HepG2 (cell line): ENCODE results near the gene CAMK2N2. TPM values are rescaled to one million over a fixed set of nuclear protein-coding genes. Genes with fewer than 3 reads are reported as not detected.

Experiments
- CREB1 ChIP-seq, 2 experiments: fragments of 450-650 bp in 1 of 2; IDR thresholded peaks; 2 replicates each; pipeline ENCODE4 v1.6.1; 2016 to 2017; ENCODE audit warnings: control low read depth in 1 of 2, mild to moderate bottlenecking in 1 of 2, missing compliant biosample characterization in 1 of 2, missing genetic modification characterization in 1 of 2
- DR1 ChIP-seq: sonication (generic); formaldehyde crosslinking; IDR thresholded peaks from 2 replicates; pipeline ENCODE4 v1.8.0; 2021; ENCODE audit warnings: mild to moderate bottlenecking, missing genetic modification reagents, inconsistent platforms
- FOXA3 ChIP-seq: IDR thresholded peaks from 2 replicates; pipeline ENCODE4 v1.6.1; 2016; ENCODE audit warnings: missing genetic modification reagents, missing compliant biosample characterization
- SAP130 ChIP-seq: IDR thresholded peaks from 2 replicates; pipeline ENCODE4 v1.6.1; 2016; ENCODE audit warnings: low read depth
- ZFP37 ChIP-seq: sonication (generic); formaldehyde crosslinking; IDR thresholded peaks from 2 replicates; pipeline ENCODE4 v1.4.0; 2020; ENCODE audit warnings: missing genetic modification reagents, borderline replicate concordance
- ZNF564 ChIP-seq: sonication (generic); formaldehyde crosslinking; IDR thresholded peaks from 2 replicates; pipeline ENCODE4 v1.8.1; 2023; ENCODE audit warnings: mild to moderate bottlenecking, missing genetic modification reagents
- polyA plus RNA-seq, 8 experiments: library from polyadenylated mRNA; depleted of rRNA in 3 of 8; stranded (reverse) in 7 of 8; unstranded in 1 of 8; fragments of >200 nt; fragmentation: Illumina TruSeq in 4 of 8; extraction: Trizol in 4 of 8; gene quantifications; 2 replicates each; pipeline versions ENCODE4 v1.2.1 to v1.2.3, GENCODE V29; 2011 to 2016; ENCODE audit warnings: low read depth in 4 of 8, missing spikeins in 1 of 8, mixed read lengths in 1 of 8; ENCODE audit not compliant: insufficient read depth in 1 of 8
- total RNA-seq, 5 experiments: library from RNA; depleted of rRNA; stranded (reverse); fragments of >200 nt; fragmentation: Illumina TruSeq; extraction: Trizol; gene quantifications; 2 replicates each; pipeline ENCODE4 v1.2.3, GENCODE V29; 2016; ENCODE audit warnings: low read depth in 1 of 5
- TF ChIP-seq, protein P1 (sequence below), 2 experiments: fragments of 450-650 bp in 1 of 2; sonication (generic) in 1 of 2; formaldehyde crosslinking in 1 of 2; IDR thresholded peaks; 2 replicates each; pipeline versions ENCODE4 v1.6.1 to v1.8.0; 2016 to 2022; ENCODE audit warnings: antibody characterized with exemption in 1 of 2, mild to moderate bottlenecking in 1 of 2, missing genetic modification reagents in 1 of 2
- TF ChIP-seq, protein P2 (sequence below): sonication (generic); formaldehyde crosslinking; conservative IDR thresholded peaks from 2 replicates; pipeline ENCODE4 v1.8.0; 2022; ENCODE audit warnings: missing genetic modification reagents
- TF ChIP-seq, protein P3 (sequence below): sonication (generic); formaldehyde crosslinking; IDR thresholded peaks from 2 replicates; pipeline ENCODE4 v1.5.0; 2020; ENCODE audit warnings: missing genetic modification reagents
- TF ChIP-seq, protein P4 (sequence below): sonication (generic); formaldehyde crosslinking; IDR thresholded peaks from 2 replicates; pipeline ENCODE4 v1.4.0; 2020; ENCODE audit warnings: missing genetic modification reagents, borderline replicate concordance

Gene CAMK2N2
- total and polyA plus RNA-seq, 2 of the 13 experiments (the other 11 are each of a cell fraction or from before 2014, with no cell fraction given): 0.12 to 0.27 TPM

DNA sequence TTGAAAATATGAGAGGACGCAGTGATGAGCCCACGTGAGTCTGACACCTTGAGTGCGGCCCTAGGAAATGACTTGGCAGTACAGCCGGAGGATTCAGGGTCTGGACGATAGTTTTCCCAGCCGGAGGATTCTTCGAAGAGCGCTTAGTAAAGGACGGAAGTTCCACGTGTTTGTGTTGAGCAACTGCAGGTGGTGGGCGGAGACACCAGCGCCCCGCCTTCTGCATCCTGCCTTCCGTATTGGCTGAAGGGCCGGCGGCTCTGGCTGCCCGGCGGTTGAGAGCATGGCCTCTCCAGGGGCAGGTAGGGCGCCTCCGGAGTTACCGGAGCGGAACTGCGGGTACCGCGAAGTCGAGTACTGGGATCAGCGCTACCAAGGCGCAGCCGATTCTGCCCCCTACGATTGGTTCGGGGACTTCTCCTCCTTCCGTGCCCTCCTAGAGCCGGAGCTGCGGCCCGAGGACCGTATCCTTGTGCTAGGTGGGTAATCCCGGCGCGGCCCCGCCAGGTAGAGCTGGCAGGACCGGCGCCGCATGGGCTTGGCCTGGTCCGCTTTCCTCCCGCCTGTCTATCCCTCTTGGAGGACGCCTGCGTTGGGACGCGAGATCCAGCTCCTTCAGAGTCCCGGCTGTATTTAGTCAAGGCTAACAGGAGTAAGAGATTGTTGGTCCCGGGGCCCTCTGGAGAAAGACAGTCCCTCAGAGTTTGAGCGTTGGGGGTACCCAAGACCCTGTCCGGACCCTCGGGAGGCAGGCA lies 11.8 kb downstream of the CAMK2N2 start, which contains the start of gene EEF1AKMT4 (continued):
- TF ChIP-seq, protein P1, sequence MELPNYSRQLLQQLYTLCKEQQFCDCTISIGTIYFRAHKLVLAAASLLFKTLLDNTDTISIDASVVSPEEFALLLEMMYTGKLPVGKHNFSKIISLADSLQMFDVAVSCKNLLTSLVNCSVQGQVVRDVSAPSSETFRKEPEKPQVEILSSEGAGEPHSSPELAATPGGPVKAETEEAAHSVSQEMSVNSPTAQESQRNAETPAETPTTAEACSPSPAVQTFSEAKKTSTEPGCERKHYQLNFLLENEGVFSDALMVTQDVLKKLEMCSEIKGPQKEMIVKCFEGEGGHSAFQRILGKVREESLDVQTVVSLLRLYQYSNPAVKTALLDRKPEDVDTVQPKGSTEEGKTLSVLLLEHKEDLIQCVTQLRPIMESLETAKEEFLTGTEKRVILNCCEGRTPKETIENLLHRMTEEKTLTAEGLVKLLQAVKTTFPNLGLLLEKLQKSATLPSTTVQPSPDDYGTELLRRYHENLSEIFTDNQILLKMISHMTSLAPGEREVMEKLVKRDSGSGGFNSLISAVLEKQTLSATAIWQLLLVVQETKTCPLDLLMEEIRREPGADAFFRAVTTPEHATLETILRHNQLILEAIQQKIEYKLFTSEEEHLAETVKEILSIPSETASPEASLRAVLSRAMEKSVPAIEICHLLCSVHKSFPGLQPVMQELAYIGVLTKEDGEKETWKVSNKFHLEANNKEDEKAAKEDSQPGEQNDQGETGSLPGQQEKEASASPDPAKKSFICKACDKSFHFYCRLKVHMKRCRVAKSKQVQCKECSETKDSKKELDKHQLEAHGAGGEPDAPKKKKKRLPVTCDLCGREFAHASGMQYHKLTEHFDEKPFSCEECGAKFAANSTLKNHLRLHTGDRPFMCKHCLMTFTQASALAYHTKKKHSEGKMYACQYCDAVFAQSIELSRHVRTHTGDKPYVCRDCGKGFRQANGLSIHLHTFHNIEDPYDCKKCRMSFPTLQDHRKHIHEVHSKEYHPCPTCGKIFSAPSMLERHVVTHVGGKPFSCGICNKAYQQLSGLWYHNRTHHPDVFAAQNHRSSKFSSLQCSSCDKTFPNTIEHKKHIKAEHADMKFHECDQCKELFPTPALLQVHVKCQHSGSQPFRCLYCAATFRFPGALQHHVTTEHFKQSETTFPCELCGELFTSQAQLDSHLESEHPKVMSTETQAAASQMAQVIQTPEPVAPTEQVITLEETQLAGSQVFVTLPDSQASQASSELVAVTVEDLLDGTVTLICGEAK (IDR thresholded peaks at IDR 0.05): peak; percentile 35; the same call in 1 of the 2 replicates
- TF ChIP-seq, protein P1 (CRISPR knock-in tag; IDR thresholded peaks at IDR 0.05): no peak; the same call in 1 of the 2 replicates
- TF ChIP-seq, protein P2, sequence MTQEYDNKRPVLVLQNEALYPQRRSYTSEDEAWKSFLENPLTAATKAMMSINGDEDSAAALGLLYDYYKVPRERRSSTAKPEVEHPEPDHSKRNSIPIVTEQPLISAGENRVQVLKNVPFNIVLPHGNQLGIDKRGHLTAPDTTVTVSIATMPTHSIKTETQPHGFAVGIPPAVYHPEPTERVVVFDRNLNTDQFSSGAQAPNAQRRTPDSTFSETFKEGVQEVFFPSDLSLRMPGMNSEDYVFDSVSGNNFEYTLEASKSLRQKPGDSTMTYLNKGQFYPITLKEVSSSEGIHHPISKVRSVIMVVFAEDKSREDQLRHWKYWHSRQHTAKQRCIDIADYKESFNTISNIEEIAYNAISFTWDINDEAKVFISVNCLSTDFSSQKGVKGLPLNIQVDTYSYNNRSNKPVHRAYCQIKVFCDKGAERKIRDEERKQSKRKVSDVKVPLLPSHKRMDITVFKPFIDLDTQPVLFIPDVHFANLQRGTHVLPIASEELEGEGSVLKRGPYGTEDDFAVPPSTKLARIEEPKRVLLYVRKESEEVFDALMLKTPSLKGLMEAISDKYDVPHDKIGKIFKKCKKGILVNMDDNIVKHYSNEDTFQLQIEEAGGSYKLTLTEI (CRISPR knock-in tag): no peak
- peak; percentile 30; the same call in 1 of the 2 replicates for TF ChIP-seq FOXA3 (CRISPR knock-in tag)
- TF ChIP-seq, protein P3, sequence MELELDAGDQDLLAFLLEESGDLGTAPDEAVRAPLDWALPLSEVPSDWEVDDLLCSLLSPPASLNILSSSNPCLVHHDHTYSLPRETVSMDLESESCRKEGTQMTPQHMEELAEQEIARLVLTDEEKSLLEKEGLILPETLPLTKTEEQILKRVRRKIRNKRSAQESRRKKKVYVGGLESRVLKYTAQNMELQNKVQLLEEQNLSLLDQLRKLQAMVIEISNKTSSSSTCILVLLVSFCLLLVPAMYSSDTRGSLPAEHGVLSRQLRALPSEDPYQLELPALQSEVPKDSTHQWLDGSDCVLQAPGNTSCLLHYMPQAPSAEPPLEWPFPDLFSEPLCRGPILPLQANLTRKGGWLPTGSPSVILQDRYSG (CRISPR knock-in tag): no peak
- no peak for TF ChIP-seq ZNF564
- TF ChIP-seq DR1 (CRISPR knock-in tag): peak; percentile 56; the same call in 1 of the 2 replicates
- 0 out of 2 replicates have a peak, but pooled peaks have one; percentile 58 for TF ChIP-seq ZFP37 (CRISPR knock-in tag)
- TF ChIP-seq SAP130 (CRISPR knock-in tag): peak; percentile 99
- TF ChIP-seq, protein P4, sequence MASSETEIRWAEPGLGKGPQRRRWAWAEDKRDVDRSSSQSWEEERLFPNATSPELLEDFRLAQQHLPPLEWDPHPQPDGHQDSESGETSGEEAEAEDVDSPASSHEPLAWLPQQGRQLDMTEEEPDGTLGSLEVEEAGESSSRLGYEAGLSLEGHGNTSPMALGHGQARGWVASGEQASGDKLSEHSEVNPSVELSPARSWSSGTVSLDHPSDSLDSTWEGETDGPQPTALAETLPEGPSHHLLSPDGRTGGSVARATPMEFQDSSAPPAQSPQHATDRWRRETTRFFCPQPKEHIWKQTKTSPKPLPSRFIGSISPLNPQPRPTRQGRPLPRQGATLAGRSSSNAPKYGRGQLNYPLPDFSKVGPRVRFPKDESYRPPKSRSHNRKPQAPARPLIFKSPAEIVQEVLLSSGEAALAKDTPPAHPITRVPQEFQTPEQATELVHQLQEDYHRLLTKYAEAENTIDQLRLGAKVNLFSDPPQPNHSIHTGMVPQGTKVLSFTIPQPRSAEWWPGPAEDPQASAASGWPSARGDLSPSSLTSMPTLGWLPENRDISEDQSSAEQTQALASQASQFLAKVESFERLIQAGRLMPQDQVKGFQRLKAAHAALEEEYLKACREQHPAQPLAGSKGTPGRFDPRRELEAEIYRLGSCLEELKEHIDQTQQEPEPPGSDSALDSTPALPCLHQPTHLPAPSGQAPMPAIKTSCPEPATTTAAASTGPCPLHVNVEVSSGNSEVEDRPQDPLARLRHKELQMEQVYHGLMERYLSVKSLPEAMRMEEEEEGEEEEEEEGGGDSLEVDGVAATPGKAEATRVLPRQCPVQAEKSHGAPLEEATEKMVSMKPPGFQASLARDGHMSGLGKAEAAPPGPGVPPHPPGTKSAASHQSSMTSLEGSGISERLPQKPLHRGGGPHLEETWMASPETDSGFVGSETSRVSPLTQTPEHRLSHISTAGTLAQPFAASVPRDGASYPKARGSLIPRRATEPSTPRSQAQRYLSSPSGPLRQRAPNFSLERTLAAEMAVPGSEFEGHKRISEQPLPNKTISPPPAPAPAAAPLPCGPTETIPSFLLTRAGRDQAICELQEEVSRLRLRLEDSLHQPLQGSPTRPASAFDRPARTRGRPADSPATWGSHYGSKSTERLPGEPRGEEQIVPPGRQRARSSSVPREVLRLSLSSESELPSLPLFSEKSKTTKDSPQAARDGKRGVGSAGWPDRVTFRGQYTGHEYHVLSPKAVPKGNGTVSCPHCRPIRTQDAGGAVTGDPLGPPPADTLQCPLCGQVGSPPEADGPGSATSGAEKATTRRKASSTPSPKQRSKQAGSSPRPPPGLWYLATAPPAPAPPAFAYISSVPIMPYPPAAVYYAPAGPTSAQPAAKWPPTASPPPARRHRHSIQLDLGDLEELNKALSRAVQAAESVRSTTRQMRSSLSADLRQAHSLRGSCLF (CRISPR knock-in tag): peak; percentile 48; the same call in 1 of the 2 replicates
- TF ChIP-seq CREB1 (IDR thresholded peaks at IDR 0.05): no peak
- peak; percentile 14; the same call in 1 of the 2 replicates for TF ChIP-seq CREB1 (CRISPR knock-in tag; IDR thresholded peaks at IDR 0.05)
